HepG2 (cell line): ENCODE results near the gene C17orf58. TPM values are rescaled to one million over a fixed set of nuclear protein-coding genes. Genes with fewer than 3 reads are reported as not detected.
A peak's percentile ranks its signal among the peaks of the same experiment; 100 is the strongest.

Source experiments
- ADNP ChIP-seq: sonication (generic); formaldehyde crosslinking; IDR thresholded peaks from 2 replicates; pipeline ENCODE4 v1.4.0; 2020; ENCODE audit warnings: missing genetic modification reagents
- ARID3A ChIP-seq: IDR thresholded peaks from 2 replicates; pipeline ENCODE4 v1.6.1; 2012; ENCODE audit warnings: low read depth, low read length, improper control_type of control experiment
- CEBPG ChIP-seq: IDR thresholded peaks from 2 replicates; pipeline ENCODE4 v1.6.1; 2016
- CHCHD3 ChIP-seq: sonication (generic); formaldehyde crosslinking; IDR thresholded peaks from 2 replicates; pipeline ENCODE4 v1.8.0; 2022; ENCODE audit warnings: mild to moderate bottlenecking, missing genetic modification reagents, moderate library complexity
- ELF4 ChIP-seq: sonication (generic); formaldehyde crosslinking; IDR thresholded peaks from 2 replicates; pipeline ENCODE4 v1.5.0; 2020; ENCODE audit warnings: missing genetic modification reagents, mild to moderate bottlenecking, moderate library complexity, borderline replicate concordance
- LRRFIP1 ChIP-seq: sonication (generic); formaldehyde crosslinking; conservative IDR thresholded peaks from 2 replicates; pipeline ENCODE4 v1.4.0; 2020; ENCODE audit warnings: missing genetic modification reagents
- SIN3B ChIP-seq: fragments of 150-350 bp; IDR thresholded peaks from 2 replicates; pipeline ENCODE4 v1.6.1; 2014; ENCODE audit warnings: low read length
- SP1 ChIP-seq, 2 experiments: fragments of 450-650 bp in 1 of 2; sonication (generic) in 1 of 2; formaldehyde crosslinking in 1 of 2; IDR thresholded peaks; 2 replicates each; pipeline versions ENCODE4 v1.4.0 to v1.6.1; 2016 to 2020; ENCODE audit warnings: missing genetic modification reagents in 1 of 2
- ZNF350 ChIP-seq: sonication (generic); formaldehyde crosslinking; IDR thresholded peaks from 2 replicates; pipeline ENCODE4 v1.4.0; 2020; ENCODE audit warnings: mild to moderate bottlenecking, low read depth, missing genetic modification reagents, borderline replicate concordance
- ZNF574 ChIP-seq: sonication (generic); formaldehyde crosslinking; IDR thresholded peaks from 2 replicates; pipeline ENCODE4 v1.4.0; 2020; ENCODE audit warnings: missing genetic modification reagents
- ZNF598 ChIP-seq: sonication (generic); formaldehyde crosslinking; IDR thresholded peaks from 2 replicates; pipeline ENCODE4 v1.5.1; 2020; ENCODE audit warnings: mild to moderate bottlenecking, missing genetic modification reagents, borderline replicate concordance
- polyA plus RNA-seq, 8 experiments: library from polyadenylated mRNA; depleted of rRNA in 3 of 8; stranded (reverse) in 7 of 8; unstranded in 1 of 8; fragments of >200 nt; fragmentation: Illumina TruSeq in 4 of 8; extraction: Trizol in 4 of 8; gene quantifications; 2 replicates each; pipeline versions ENCODE4 v1.2.1 to v1.2.3, GENCODE V29; 2011 to 2016; ENCODE audit warnings: low read depth in 4 of 8, missing spikeins in 1 of 8, mixed read lengths in 1 of 8; ENCODE audit not compliant: insufficient read depth in 1 of 8
- total RNA-seq, 5 experiments: library from RNA; depleted of rRNA; stranded (reverse); fragments of >200 nt; fragmentation: Illumina TruSeq; extraction: Trizol; gene quantifications; 2 replicates each; pipeline ENCODE4 v1.2.3, GENCODE V29; 2016; ENCODE audit warnings: low read depth in 1 of 5
- TF ChIP-seq, protein P1 (sequence below): sonication (generic); formaldehyde crosslinking; IDR thresholded peaks from 2 replicates; pipeline ENCODE4 v1.5.0; 2020; ENCODE audit warnings: missing genetic modification reagents
- TF ChIP-seq, protein P2 (sequence below): fragments of 450-650 bp; IDR thresholded peaks from 2 replicates; pipeline ENCODE4 v1.6.1; 2017; ENCODE audit warnings: mild to moderate bottlenecking
- TF ChIP-seq, protein P3 (sequence below): sonication (generic); formaldehyde crosslinking; IDR thresholded peaks from 2 replicates; pipeline ENCODE4 v1.4.0; 2020; ENCODE audit warnings: missing genetic modification reagents, borderline replicate concordance

The C17orf58 gene
- total and polyA plus RNA-seq, 2 of the 13 experiments (the other 11 are each of a cell fraction or from before 2014, with no cell fraction given), result 15.6 to 15.8 TPM

DNA sequence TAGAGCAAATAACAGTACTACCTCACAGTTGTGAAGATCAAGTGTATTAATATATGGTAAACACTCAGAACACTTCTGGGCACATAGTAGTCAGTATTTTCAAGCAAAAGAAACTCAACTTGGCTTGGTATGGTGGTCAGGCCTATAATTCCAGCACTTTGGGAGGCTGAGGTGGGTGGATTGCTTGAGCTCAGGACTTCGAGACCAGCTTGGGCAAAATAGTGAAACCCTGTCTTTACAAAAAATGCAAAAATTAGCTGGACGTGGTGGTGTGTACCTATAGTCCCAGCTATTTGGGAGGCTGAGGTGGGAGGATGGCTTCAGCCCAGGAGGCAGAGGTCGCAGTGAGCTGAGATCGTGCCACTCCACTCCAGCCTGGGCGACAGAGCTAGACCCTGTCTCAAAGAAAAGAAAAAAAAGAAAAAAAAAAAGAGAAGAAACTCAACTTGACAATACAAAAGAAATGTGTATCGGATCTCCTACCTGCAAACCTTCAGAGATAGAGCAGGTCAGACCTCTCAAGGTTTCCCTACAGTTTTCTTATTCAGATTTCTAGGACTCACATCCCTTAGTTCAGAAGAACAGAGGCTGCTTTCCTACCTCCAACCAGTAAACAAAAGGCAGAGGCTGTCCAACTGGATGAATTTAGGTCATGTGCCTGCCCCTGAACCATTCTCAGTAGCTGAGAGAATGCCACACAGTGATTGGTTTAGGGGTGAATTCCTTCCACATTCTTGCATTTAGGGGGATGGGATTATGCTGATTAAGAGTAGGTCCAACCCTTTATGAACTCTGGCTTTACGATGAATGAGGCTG lies 37.6 kb upstream of the C17orf58 start (continued):
- no peak for TF ChIP-seq ZNF574 (CRISPR knock-in tag)
- TF ChIP-seq, protein P1, sequence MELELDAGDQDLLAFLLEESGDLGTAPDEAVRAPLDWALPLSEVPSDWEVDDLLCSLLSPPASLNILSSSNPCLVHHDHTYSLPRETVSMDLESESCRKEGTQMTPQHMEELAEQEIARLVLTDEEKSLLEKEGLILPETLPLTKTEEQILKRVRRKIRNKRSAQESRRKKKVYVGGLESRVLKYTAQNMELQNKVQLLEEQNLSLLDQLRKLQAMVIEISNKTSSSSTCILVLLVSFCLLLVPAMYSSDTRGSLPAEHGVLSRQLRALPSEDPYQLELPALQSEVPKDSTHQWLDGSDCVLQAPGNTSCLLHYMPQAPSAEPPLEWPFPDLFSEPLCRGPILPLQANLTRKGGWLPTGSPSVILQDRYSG (CRISPR knock-in tag), result no peak
- no peak for TF ChIP-seq SP1 (IDR thresholded peaks at IDR 0.05)
- no peak for TF ChIP-seq SP1 (CRISPR knock-in tag; IDR thresholded peaks at IDR 0.05)
- peak; percentile 52 for TF ChIP-seq ZNF350
- TF ChIP-seq CEBPG, result no peak
- TF ChIP-seq SIN3B, result no peak
- no peak for TF ChIP-seq LRRFIP1
- no peak for TF ChIP-seq CHCHD3 (CRISPR knock-in tag)
- no peak for TF ChIP-seq ELF4 (CRISPR knock-in tag)
- no peak for TF ChIP-seq ADNP
- peak; percentile 53; the same call in 1 of the 2 replicates for TF ChIP-seq ZNF598 (CRISPR knock-in tag)
- TF ChIP-seq ARID3A, result peak; percentile 53; the same call in 1 of the 2 replicates
- TF ChIP-seq, protein P2, sequence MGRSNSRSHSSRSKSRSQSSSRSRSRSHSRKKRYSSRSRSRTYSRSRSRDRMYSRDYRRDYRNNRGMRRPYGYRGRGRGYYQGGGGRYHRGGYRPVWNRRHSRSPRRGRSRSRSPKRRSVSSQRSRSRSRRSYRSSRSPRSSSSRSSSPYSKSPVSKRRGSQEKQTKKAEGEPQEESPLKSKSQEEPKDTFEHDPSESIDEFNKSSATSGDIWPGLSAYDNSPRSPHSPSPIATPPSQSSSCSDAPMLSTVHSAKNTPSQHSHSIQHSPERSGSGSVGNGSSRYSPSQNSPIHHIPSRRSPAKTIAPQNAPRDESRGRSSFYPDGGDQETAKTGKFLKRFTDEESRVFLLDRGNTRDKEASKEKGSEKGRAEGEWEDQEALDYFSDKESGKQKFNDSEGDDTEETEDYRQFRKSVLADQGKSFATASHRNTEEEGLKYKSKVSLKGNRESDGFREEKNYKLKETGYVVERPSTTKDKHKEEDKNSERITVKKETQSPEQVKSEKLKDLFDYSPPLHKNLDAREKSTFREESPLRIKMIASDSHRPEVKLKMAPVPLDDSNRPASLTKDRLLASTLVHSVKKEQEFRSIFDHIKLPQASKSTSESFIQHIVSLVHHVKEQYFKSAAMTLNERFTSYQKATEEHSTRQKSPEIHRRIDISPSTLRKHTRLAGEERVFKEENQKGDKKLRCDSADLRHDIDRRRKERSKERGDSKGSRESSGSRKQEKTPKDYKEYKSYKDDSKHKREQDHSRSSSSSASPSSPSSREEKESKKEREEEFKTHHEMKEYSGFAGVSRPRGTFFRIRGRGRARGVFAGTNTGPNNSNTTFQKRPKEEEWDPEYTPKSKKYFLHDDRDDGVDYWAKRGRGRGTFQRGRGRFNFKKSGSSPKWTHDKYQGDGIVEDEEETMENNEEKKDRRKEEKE, result no peak
- TF ChIP-seq, protein P3, sequence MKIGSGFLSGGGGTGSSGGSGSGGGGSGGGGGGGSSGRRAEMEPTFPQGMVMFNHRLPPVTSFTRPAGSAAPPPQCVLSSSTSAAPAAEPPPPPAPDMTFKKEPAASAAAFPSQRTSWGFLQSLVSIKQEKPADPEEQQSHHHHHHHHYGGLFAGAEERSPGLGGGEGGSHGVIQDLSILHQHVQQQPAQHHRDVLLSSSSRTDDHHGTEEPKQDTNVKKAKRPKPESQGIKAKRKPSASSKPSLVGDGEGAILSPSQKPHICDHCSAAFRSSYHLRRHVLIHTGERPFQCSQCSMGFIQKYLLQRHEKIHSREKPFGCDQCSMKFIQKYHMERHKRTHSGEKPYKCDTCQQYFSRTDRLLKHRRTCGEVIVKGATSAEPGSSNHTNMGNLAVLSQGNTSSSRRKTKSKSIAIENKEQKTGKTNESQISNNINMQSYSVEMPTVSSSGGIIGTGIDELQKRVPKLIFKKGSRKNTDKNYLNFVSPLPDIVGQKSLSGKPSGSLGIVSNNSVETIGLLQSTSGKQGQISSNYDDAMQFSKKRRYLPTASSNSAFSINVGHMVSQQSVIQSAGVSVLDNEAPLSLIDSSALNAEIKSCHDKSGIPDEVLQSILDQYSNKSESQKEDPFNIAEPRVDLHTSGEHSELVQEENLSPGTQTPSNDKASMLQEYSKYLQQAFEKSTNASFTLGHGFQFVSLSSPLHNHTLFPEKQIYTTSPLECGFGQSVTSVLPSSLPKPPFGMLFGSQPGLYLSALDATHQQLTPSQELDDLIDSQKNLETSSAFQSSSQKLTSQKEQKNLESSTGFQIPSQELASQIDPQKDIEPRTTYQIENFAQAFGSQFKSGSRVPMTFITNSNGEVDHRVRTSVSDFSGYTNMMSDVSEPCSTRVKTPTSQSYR (CRISPR knock-in tag), result peak; percentile 84
